Duodenal mucosa (tissue), 2 donors: ENCODE results near the gene GPR50.

Experiments
- H3K27ac ChIP-seq: one replicate; pipeline ENCODE4 v1.7.0; 2013; ENCODE audit warnings: low read depth, low read length
- H3K27me3 ChIP-seq, 2 donors: one replicate each; pipeline ENCODE4 v1.7.0; 2013; ENCODE audit warnings: low read length in 2 of 2, control low read depth in 1 of 2; ENCODE audit not compliant: insufficient read depth in 2 of 2, control insufficient read depth in 1 of 2
- H3K36me3 ChIP-seq, 2 donors: one replicate each; pipeline ENCODE4 v1.7.0; 2013; ENCODE audit warnings: low read length in 2 of 2, control low read depth in 1 of 2; ENCODE audit not compliant: insufficient read depth in 2 of 2, control insufficient read depth in 1 of 2
- H3K4me1 ChIP-seq, 2 donors: one replicate each; pipeline ENCODE4 v1.7.0; 2013; ENCODE audit warnings: low read length in 2 of 2, control low read depth in 1 of 2; ENCODE audit not compliant: insufficient read depth in 2 of 2, control insufficient read depth in 1 of 2
- H3K4me3 ChIP-seq, 2 donors: one replicate each; pipeline ENCODE4 v1.7.0; 2013; ENCODE audit warnings: low read length in 2 of 2, low read depth in 1 of 2
- H3K9ac ChIP-seq, 2 donors: one replicate each; pipeline ENCODE4 v1.7.0; 2013; ENCODE audit warnings: low read length in 2 of 2, low read depth in 1 of 2
- H3K9me3 ChIP-seq, 2 donors: one replicate each; pipeline ENCODE4 v1.7.0; 2013; ENCODE audit warnings: low read length in 2 of 2, control low read depth in 1 of 2; ENCODE audit not compliant: control insufficient read depth in 1 of 2

GPR50 gene

GRCh38 chrX:151225843-151226242, 49.5 kb downstream of the GPR50 start:
- no peaks in the 10 kb centered on the region for H3K27me3 ChIP-seq
- H3K4me1 ChIP-seq = no peaks in the 10 kb centered on the region
- no peaks in the 10 kb centered on the region for H3K36me3 ChIP-seq
- H3K9me3 ChIP-seq = no peaks in the 10 kb centered on the region
- no peak overlapping the region for H3K9ac ChIP-seq
- no peak overlapping the region for H3K4me3 ChIP-seq
- no peak overlapping the region for H3K27ac ChIP-seq

- H3K27ac ChIP-seq = no peak overlapping the region
- H3K9ac ChIP-seq = no peak overlapping the region
- H3K36me3 ChIP-seq = no peaks in the 10 kb centered on the region
- H3K4me1 ChIP-seq = no peaks in the 10 kb centered on the region
- no peak overlapping the region for H3K4me3 ChIP-seq
- H3K27me3 ChIP-seq = no peaks in the 10 kb centered on the region
- H3K9me3 ChIP-seq = no peaks in the 10 kb centered on the region
Observed at GRCh38 chrX:151226941-151227340, 50.6 kb downstream of the GPR50 start.

GRCh38 chrX:151227627-151228026, 51.2 kb downstream of the GPR50 start:
- no peaks in the 10 kb centered on the region for H3K27me3 ChIP-seq
- no peak overlapping the region for H3K9ac ChIP-seq
- no peaks in the 10 kb centered on the region for H3K36me3 ChIP-seq
- H3K4me1 ChIP-seq = no peaks in the 10 kb centered on the region
- no peak overlapping the region for H3K4me3 ChIP-seq
- H3K9me3 ChIP-seq = no peaks in the 10 kb centered on the region
- no peak overlapping the region for H3K27ac ChIP-seq

- no peak overlapping the region for H3K4me3 ChIP-seq
- no peak overlapping the region for H3K27ac ChIP-seq
- no peaks in the 10 kb centered on the region for H3K9me3 ChIP-seq
- H3K4me1 ChIP-seq = no peaks in the 10 kb centered on the region
- H3K9ac ChIP-seq = no peak overlapping the region
- H3K27me3 ChIP-seq = no peaks in the 10 kb centered on the region
- H3K36me3 ChIP-seq = no peaks in the 10 kb centered on the region
Observed at GRCh38 chrX:151228935-151229334, 52.6 kb downstream of the GPR50 start.
